Adrenal gland (tissue), 12 donors: Measurements from ENCODE around the gene MET. TPM values are rescaled to one million over a fixed set of nuclear protein-coding genes. Genes with fewer than 3 reads are reported as not detected.

ENCODE experiments used
- DNase-seq, 7 donors: peaks; one replicate each; pipeline ENCODE4 v3.0.0-alpha.2; 2019 to 2020
- H3K27ac ChIP-seq, 5 donors: fragments of 200-600 bp; sonication (generic) in 4 of 5; 1 replicate in 3 of 5; 2 replicates in 2 of 5; pipeline versions ENCODE4 v1.5.1 to v1.8.0; 2016 to 2020; ENCODE audit warnings: mild to moderate bottlenecking in 1 of 5
- H3K27me3 ChIP-seq: fragments of 200-600 bp; 2 replicates; pipeline ENCODE4 v1.8.0; 2021
- H3K36me3 ChIP-seq, 2 donors: fragments of 200-600 bp; replicated peaks in 1 of 2; 1 replicate in 1 of 2; 2 replicates in 1 of 2; pipeline versions ENCODE4 v1.5.1 to v1.8.0; 2018 to 2022
- H3K4me1 ChIP-seq, 2 donors: fragments of 200-600 bp; replicated peaks in 1 of 2; 1 replicate in 1 of 2; 2 replicates in 1 of 2; pipeline versions ENCODE4 v1.5.1 to v1.8.0; 2018 to 2021
- H3K4me3 ChIP-seq, 4 donors: fragments of 200-600 bp; sonication (generic) in 3 of 4; one replicate each; pipeline ENCODE4 v1.5.1; 2016 to 2018
- H3K9me3 ChIP-seq, 3 donors: fragments of 200-600 bp; sonication (generic) in 1 of 3; replicated peaks in 1 of 3; 1 replicate in 2 of 3; 2 replicates in 1 of 3; pipeline versions ENCODE4 v1.5.1 to v1.8.0; 2016 to 2021
- CTCF ChIP-seq, 6 experiments: fragments of 450-650 bp in 4 of 6; fragments of 200-600 bp in 2 of 6; sonication (generic) in 1 of 6; IDR thresholded peaks; 1 replicate in 5 of 6; 2 replicates in 1 of 6; pipeline versions ENCODE4 v1.5.1 to v1.8.0; 2016 to 2021; ENCODE audit warnings: antibody characterized with exemption in 6 of 6, mild to moderate bottlenecking in 2 of 6, moderate library complexity in 1 of 6
- POLR2A ChIP-seq, 2 donors: fragments of 450-650 bp; IDR thresholded peaks; one replicate each; pipeline ENCODE4 v1.6.1; 2017; ENCODE audit warnings: antibody characterized with exemption in 2 of 2, mild to moderate bottlenecking in 2 of 2, moderate library complexity in 1 of 2
- WGBS, 4 donors: extraction: QIAGEN DNeasy Blood & Tissue Kit in 2 of 4; methylation state at CpG; one replicate each; pipeline versions ENCODE4 v1.1.5 to v1.1.7; 2013 to 2017; 5-methylcytosine and 5-hydroxymethylcytosine counted together
- intact Hi-C, 2 donors: fragments of 100-400 bp; cut with DNase I; formaldehyde crosslinking; loops; one replicate each; pipeline versions ENCODE4 v1.14.1 to v1.15.0; 2022 to 2023
- polyA plus RNA-seq, 3 donors: library from polyadenylated mRNA; stranded (reverse); fragments of 200-250 nt in 2 of 3; fragments of 350-450 nt in 1 of 3; fragmentation: Illumina TruSeq in 1 of 3; extraction: RNeasy Lipid Tissue Mini Kit (QIAGEN cat#74804) in 1 of 3; gene quantifications; one replicate each; pipeline ENCODE4 v1.2.3, GENCODE V29; 2013 to 2014
- total RNA-seq, 9 donors: library from RNA; depleted of rRNA in 4 of 9; stranded (reverse); fragments of >200 nt in 4 of 9; fragments of 120-200 nt in 1 of 9; fragmentation: NEBNext Ultra II Directional in 1 of 9; extraction: Animal tissue kit (Norgen Biotek cat#: 25700) in 1 of 9; gene quantifications; one replicate each; pipeline versions ENCODE4 v1.1.0 to v1.2.4, GENCODE V29; 2013 to 2023
- donor health status: healthy with polysubstance abuse.
- donor health status: Bipolar disorder and iron deficiency.
- donor health status: DM: yes; HTN: yes; CAD: no.
- donor health status: DM: no; HTN: no; CAD: no.
- donor health status: DM: no; HTN: no; CAD: no.
- donor health status: DM: yes; HTN: yes; CAD: no.

MET gene
- total and polyA plus RNA-seq, 12 donors: 0.55 to 2.3 (median 0.79) TPM

- no peaks in the 10 kb centered on the region for H3K36me3 ChIP-seq
- H3K27me3 ChIP-seq: no peaks in the 10 kb centered on the region
- TF ChIP-seq POLR2A (IDR thresholded peaks at IDR 0.05): no peak
- TF ChIP-seq CTCF (IDR thresholded peaks at IDR 0.05): no peak
- H3K4me3 ChIP-seq: no peak overlapping the region
- no peak overlapping the region for H3K27ac ChIP-seq
- no peaks in the 10 kb centered on the region for H3K9me3 ChIP-seq
- intact Hi-C loops: no loop called here
- DNase-seq: no peak
- H3K4me1 ChIP-seq: no peaks in the 10 kb centered on the region
- 55 to 76% (median 67%) methylated on average over 2 of the region's 2 CpGs for WGBS, 4 donors
Measured at GRCh38 chr7:116647290-116647689, 24.7 kb upstream of the MET start.

GRCh38 chr7:116647861-116648260 lies 24.1 kb upstream of the MET start:
- 73 to 78% (median 77%) methylated on average over 2 of the region's 2 CpGs for WGBS, 4 donors
- Histone ChIP-seq H3K27ac (no peak overlapping the region), H3K4me1 (no peaks in the 10 kb centered on the region), H3K36me3 (no peaks in the 10 kb centered on the region), H3K9me3 (no peaks in the 10 kb centered on the region), H3K4me3 (no peak overlapping the region), H3K27me3 (no peaks in the 10 kb centered on the region)
- DNase-seq: no peak
- no peak for TF ChIP-seq POLR2A (IDR thresholded peaks at IDR 0.05)
- no peak for TF ChIP-seq CTCF (IDR thresholded peaks at IDR 0.05)
- intact Hi-C loops: no loop called here

GRCh38 chr7:116650436-116650835 lies 21.6 kb upstream of the MET start:
- Histone ChIP-seq H3K27me3 (no peaks in the 10 kb centered on the region), H3K36me3 (no peaks in the 10 kb centered on the region), H3K27ac (no peak overlapping the region), H3K4me1 (no peaks in the 10 kb centered on the region), H3K9me3 (no peaks in the 10 kb centered on the region), H3K4me3 (no peak overlapping the region)
- 67 to 84% (median 79%) methylated on average over 1 of the region's 1 CpG for WGBS, 4 donors
- DNase-seq: no peak
- TF ChIP-seq CTCF (IDR thresholded peaks at IDR 0.05) (no peak), POLR2A (IDR thresholded peaks at IDR 0.05) (no peak)
- intact Hi-C loops: no loop called here

- Histone ChIP-seq H3K4me1 (no peaks in the 10 kb centered on the region), H3K27ac (no peak overlapping the region), H3K27me3 (no peaks in the 10 kb centered on the region), H3K9me3 (no peaks in the 10 kb centered on the region), H3K36me3 (no peaks in the 10 kb centered on the region), H3K4me3 (no peak overlapping the region)
- no peak for TF ChIP-seq CTCF (IDR thresholded peaks at IDR 0.05)
- no peak for TF ChIP-seq POLR2A (IDR thresholded peaks at IDR 0.05)
- intact Hi-C loops: no loop called here
- DNase-seq: no peak
- 78 to 86% (median 81%) methylated on average over 3 of the region's 3 CpGs for WGBS, 4 donors
Measured at GRCh38 chr7:116652793-116653192, 19.2 kb upstream of the MET start.
